Activated T-cell treated with anti-CD3 and anti-CD28 coated beads for 48 hours (primary cell): Measurements from ENCODE around the gene TMEM121B.

Source experiments
- DNase-seq: peaks from one replicate; pipeline ENCODE4 v3.0.0-alpha.2; 2020; ENCODE audit warnings: low read depth

Gene TMEM121B

DNA sequence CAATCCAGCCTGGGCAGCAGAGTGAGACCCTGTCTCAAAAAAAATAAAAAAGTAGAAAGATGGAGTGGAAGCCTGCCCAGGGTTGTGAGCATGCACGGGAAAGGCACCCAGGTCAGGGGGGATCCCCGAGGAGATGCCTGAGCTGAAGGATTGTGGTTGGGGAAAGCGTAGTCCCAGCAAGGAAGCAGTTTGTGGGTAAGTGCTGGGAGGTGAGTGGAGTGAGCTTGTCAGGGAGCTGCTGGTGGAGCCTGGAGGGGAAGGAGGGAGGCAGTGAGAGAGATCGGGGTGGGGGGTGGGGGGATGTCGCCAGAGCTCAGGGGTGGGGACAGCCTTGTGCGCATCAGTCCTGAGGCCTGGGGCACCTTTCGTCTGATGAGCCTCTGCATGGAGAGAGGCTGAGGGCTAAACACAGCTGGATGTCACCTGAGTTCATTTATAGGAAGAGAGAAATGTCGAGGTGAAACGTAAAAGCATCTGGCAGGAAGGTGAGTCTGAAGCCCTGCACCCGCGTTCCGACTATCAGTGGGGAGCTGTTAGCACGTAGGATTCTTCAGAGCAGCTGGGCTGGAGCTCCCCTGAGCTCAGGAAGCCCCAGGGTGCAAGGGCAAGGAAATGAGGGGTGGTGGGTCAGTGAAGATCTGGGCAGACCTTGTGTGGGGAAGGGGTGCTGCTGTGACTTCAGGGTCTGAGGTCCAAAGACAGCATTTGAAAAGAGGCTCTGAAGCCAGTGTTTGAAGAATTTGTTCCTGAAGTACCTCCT lies 10.2 kb downstream of the TMEM121B start:
- DNase-seq: no peak

DNA sequence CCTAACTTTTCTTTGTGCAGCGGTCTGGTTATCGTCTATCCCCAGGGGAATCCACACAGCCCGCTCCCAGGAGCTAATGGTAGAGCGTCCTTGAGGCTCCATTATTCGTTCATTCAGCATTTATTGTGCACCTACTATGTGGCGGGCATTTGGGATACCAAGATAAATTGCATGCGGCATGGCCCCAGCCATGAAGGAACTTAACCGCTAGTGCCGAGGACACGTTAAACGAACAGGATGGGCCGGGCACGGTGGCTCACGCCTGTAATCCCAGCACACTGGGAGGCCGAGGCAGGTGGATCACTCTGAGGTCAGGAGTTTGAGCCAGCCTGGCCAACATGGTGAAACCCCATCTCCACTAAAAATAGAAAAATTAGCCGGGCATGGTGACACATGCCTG lies 11.2 kb downstream of the TMEM121B start:
- DNase-seq: no peak

- no peak for DNase-seq
These were observed 11.9 kb downstream of the TMEM121B start for GRCh38 chr22:17109113-17109865.

DNA sequence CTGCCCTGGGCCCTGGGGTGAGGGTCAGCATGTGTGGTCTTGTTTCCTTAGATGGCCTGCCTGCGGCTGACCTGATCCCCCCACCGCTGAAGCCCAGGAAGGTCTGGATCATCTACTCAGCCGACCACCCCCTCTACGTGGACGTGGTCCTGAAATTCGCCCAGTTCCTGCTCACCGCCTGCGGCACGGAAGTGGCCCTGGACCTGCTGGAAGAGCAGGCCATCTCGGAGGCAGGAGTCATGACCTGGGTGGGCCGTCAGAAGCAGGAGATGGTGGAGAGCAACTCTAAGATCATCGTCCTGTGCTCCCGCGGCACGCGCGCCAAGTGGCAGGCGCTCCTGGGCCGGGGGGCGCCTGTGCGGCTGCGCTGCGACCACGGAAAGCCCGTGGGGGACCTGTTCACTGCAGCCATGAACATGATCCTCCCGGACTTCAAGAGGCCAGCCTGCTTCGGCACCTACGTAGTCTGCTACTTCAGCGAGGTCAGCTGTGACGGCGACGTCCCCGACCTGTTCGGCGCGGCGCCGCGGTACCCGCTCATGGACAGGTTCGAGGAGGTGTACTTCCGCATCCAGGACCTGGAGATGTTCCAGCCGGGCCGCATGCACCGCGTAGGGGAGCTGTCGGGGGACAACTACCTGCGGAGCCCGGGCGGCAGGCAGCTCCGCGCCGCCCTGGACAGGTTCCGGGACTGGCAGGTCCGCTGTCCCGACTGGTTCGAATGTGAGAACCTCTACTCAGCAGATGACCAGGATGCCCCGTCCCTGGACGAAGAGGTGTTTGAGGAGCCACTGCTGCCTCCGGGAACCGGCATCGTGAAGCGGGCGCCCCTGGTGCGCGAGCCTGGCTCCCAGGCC lies 12.7 kb downstream of the TMEM121B start:
- no peak for DNase-seq

- DNase-seq: no peak
These were observed 13.7 kb downstream of the TMEM121B start for GRCh38 chr22:17107547-17107810.

- no peak for DNase-seq
These were observed 14.2 kb downstream of the TMEM121B start for GRCh38 chr22:17106785-17107546.

GRCh38 chr22:17106161-17106784 lies 14.9 kb downstream of the TMEM121B start:
- no peak for DNase-seq

GRCh38 chr22:17105143-17106129 lies 15.7 kb downstream of the TMEM121B start:
- DNase-seq: no peak

DNA sequence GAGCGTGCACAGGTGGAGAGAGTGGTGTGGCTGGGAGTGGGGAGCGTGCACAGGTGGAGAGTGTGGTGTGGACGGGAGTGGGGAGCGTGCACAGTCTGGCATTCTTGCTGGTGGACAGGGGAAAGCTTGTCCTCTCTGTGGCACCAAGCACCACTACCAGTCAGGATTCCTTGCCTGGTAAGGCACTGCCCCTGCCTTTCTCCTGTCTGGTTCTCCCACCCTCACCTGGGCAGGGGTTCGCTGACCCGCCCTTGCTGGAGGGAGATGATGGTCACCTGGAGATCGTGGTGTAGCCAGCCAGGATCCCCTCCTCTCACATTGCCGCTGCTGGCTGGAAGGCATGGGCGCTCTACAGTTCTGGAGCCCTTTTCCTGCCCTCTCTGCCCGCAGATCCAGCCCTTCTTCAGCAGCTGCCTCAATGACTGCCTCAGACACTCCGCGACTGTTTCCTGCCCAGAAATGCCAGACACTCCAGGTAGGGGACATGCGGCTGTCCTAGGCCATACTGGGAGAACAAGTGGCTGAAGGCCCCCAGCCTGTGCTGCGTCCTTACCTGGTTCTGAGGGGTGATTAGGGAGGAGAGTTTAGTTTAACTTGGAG lies 16.7 kb downstream of the TMEM121B start:
- DNase-seq: no peak

DNA sequence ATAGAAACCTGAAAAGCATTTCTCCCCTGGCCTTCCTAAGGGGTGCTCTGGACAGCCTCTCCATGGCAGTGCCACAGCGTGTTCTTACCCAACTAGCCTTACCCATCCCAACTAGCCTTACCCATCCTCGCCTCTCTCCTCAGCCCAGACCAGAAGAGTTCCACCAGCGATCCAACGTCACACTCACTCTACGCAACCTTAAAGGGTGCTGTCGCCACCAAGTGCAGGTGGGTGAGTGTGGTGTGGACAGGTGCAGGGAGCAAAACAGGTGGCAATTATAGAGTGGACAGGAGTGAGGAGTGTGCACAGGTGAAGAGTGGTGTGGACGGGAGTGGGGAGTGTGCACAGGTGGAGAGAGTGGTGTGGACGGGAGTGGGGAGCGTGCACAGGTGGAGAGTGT lies 17.8 kb downstream of the TMEM121B start:
- DNase-seq: no peak

GRCh38 chr22:17102297-17102667 lies 18.9 kb downstream of the TMEM121B start:
- DNase-seq: no peak

DNA sequence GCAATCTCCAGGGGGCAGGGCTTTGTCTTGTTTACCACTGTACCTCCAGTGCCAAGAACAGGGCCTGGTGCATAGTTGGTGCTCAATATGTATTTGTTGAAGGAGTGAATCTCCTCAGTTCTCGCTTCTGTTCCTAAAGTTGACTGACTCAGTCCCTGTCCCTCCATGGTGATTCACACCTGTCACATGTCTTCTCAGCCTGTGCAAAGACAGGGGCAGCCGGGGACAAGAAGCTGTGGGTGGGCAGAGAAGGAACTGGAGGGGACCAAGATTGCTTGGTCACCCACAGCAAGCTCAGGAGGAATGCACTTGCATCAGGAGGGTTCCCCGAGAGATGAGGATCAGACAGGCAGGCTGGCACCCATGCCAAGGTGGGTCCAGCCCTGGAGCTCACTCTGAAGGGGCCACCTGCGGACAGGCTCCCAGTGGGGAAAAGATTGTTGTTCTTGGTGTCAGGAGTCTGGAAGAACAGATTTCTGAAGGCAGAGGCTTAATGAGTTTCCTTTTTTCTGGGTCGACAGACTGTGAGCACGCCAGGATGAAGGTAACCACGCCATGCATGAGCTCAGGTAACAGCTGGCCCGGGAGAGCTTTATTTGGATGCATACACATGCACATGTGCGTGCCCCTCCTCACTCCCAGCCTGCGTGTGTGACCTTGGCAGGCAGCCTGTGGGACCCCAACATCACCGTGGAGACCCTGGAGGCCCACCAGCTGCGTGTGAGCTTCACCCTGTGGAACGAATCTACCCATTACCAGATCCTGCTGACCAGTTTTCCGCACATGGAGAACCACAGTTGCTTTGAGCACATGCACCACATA lies 19.5 kb downstream of the TMEM121B start:
- DNase-seq: no peak

- no peak for DNase-seq
These were observed 20.5 kb downstream of the TMEM121B start for GRCh38 chr22:17100621-17101020.

- no peak for DNase-seq
These were observed 22.8 kb downstream of the TMEM121B start for GRCh38 chr22:17098379-17098819.

DNA sequence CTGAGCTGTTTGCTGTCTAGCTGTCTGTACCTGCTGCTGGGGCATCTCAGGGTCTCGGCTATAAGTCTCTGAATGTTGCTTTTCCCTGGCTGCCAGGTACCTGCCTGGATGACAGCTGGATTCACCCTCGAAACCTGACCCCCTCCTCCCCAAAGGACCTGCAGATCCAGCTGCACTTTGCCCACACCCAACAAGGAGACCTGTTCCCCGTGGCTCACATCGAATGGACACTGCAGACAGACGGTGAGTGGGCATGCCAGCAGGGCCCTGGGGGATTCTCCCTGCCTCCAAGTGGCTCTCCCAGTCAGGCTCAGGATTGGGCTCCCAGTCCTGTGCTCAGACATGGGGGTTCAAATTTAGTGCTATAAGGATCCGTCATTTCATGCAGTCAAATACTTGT lies 23.5 kb downstream of the TMEM121B start:
- no peak for DNase-seq

GRCh38 chr22:17097062-17097461 lies 24.1 kb downstream of the TMEM121B start:
- DNase-seq: no peak

DNA sequence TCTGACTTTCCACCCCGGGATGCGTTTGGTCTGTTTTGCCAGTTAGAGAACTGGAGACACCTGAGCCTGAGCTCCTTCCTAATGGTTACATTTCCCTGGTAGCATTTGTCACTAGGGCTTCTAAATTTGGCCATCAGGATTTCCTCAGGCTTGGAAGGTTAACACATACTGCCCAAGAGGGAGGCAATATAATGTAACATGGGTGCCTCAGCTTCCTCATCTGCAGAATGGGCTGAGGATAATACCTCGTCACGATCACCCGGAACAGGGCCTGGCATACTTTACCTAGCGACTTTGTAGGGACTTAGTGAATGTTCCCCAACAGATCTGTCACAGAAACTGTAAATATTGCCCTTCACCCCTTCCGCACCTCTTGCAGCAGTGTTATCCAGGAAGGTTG lies 25.1 kb downstream of the TMEM121B start:
- no peak for DNase-seq

GRCh38 chr22:17095538-17095937 lies 25.6 kb downstream of the TMEM121B start:
- DNase-seq: no peak

DNA sequence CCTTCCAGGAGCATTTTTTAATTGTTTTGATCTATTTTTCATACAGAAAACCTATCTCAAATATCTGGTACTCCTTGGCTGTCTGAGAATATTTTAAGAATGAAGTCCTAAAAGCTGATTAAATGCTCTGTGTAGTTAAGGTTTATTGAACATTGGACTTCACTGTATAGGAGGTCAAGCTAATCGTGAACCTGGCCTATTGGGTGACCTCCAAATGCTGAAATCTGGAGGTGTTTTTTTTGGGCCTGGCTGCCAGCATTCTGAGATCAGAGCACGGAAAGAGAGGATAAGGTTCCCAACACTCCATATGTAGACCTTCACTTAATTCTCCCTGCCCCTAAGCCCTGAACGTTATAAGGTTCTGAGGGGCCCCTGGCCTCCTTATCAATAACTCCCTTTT lies 28.1 kb downstream of the TMEM121B start:
- DNase-seq: no peak
